ENCODE measurements around the gene CD82.
A peak's percentile ranks its signal among the peaks of the same experiment; 100 is the strongest.

CD82 gene

GRCh38 chr11:44565211-44565952 lies at the start of gene CD82:
Gene CD82 (plus strand): TSS chr11:44565663. CDS start chr11:44594663, 29,000 bp downstream.
- Histone ChIP-seq H3K36me3 (no peaks in the 10 kb centered on the region), H3K27ac (peak within 1 kb of the TSS; percentile 44), H3K27me3 (ENCODE audit: insufficient read depth, low read depth, severe bottlenecking) (no peaks in the 10 kb centered on the region), H3K9me3 (ENCODE audit: severe bottlenecking) (no peaks in the 10 kb centered on the region), H3K4me3 (ENCODE audit: low read depth, low read length) (peak within 1 kb of the TSS; percentile 62)
- TF ChIP-seq CTCF (IDR thresholded peaks at IDR 0.05; ENCODE audit: low read depth, low read length): peak; percentile 18; the same call in 1 of the 2 replicates
- peak; percentile 100 for DNase-seq

GRCh38 chr11:44516688-44517507 lies 48.6 kb upstream of the CD82 start:
- H3K27me3 ChIP-seq (ENCODE audit: insufficient read depth, low read depth, severe bottlenecking): peaks cover 28% of the 10 kb centered on the region
- no peak for TF ChIP-seq CTCF (IDR thresholded peaks at IDR 0.05; ENCODE audit: low read depth, low read length)
- no peak for DNase-seq
- H3K36me3 ChIP-seq: no peaks in the 10 kb centered on the region
- H3K27ac ChIP-seq: no peak overlapping the region
- no peak overlapping the region for H3K4me3 ChIP-seq (ENCODE audit: low read depth, low read length)
- H3K9me3 ChIP-seq (ENCODE audit: severe bottlenecking): no peaks in the 10 kb centered on the region

- Histone ChIP-seq H3K36me3 (no peaks in the 10 kb centered on the region), H3K9me3 (ENCODE audit: severe bottlenecking) (no peaks in the 10 kb centered on the region), H3K27ac (no peak overlapping the region), H3K27me3 (ENCODE audit: insufficient read depth, low read depth, severe bottlenecking) (peaks cover 21% of the 10 kb centered on the region), H3K4me3 (ENCODE audit: low read depth, low read length) (no peak overlapping the region)
- no peak for TF ChIP-seq CTCF (IDR thresholded peaks at IDR 0.05; ENCODE audit: low read depth, low read length)
- no peak for DNase-seq
Measured at GRCh38 chr11:44517541-44517940, 47.9 kb upstream of the CD82 start.

- TF ChIP-seq CTCF (IDR thresholded peaks at IDR 0.05; ENCODE audit: low read depth, low read length): no peak
- peaks cover 9% of the 10 kb centered on the region for H3K27me3 ChIP-seq (ENCODE audit: insufficient read depth, low read depth, severe bottlenecking)
- no peaks in the 10 kb centered on the region for H3K36me3 ChIP-seq
- DNase-seq: no peak
- no peak overlapping the region for H3K4me3 ChIP-seq (ENCODE audit: low read depth, low read length)
- no peaks in the 10 kb centered on the region for H3K9me3 ChIP-seq (ENCODE audit: severe bottlenecking)
- no peak overlapping the region for H3K27ac ChIP-seq
Measured at GRCh38 chr11:44518968-44519550, 46.4 kb upstream of the CD82 start.

- no peak for TF ChIP-seq CTCF (IDR thresholded peaks at IDR 0.05; ENCODE audit: low read depth, low read length)
Measured at GRCh38 chr11:44519989-44520737, 45.3 kb upstream of the CD82 start.

More at GRCh38 chr11:44519989-44520737, 45.3 kb upstream of the CD82 start:
- H3K27me3 ChIP-seq (ENCODE audit: insufficient read depth, low read depth, severe bottlenecking): peaks cover 9% of the 10 kb centered on the region
- H3K36me3 ChIP-seq: no peaks in the 10 kb centered on the region
- no peak overlapping the region for H3K4me3 ChIP-seq (ENCODE audit: low read depth, low read length)
- no peak for DNase-seq
- H3K9me3 ChIP-seq (ENCODE audit: severe bottlenecking): no peaks in the 10 kb centered on the region
- no peak overlapping the region for H3K27ac ChIP-seq
